GM12878 (cell line): ENCODE results near the gene HTR1A. TPM values are rescaled to one million over a fixed set of nuclear protein-coding genes. Genes with fewer than 3 reads are reported as not detected.
A peak's percentile ranks its signal among the peaks of the same experiment; 100 is the strongest.

Experiments
- BACH1 ChIP-seq: fragments of 450-650 bp; IDR thresholded peaks from 2 replicates; pipeline ENCODE4 v1.6.1; 2017; ENCODE audit warnings: mild to moderate bottlenecking, borderline replicate concordance
- CBX3 ChIP-seq: fragments of 200-600 bp; sonication (generic); IDR thresholded peaks from 2 replicates; pipeline ENCODE4 v1.6.1; 2016; ENCODE audit warnings: low read depth, borderline replicate concordance
- CBX5 ChIP-seq: sonication (generic); IDR thresholded peaks from 2 replicates; pipeline ENCODE4 v1.6.1; 2016; ENCODE audit warnings: low read depth, moderate library complexity, mild to moderate bottlenecking, inconsistent platforms
- DPF2 ChIP-seq: fragments of 450-650 bp; IDR thresholded peaks from 2 replicates; pipeline ENCODE4 v1.6.1; 2017; ENCODE audit warnings: mild to moderate bottlenecking
- EP300 ChIP-seq, 2 experiments: fragments of 150-350 bp in 1 of 2; IDR thresholded peaks; 2 replicates each; pipeline ENCODE4 v1.6.1; 2011 to 2012; ENCODE audit warnings: low read depth in 2 of 2, low read length in 2 of 2, borderline replicate concordance in 1 of 2, improper control_type of control experiment in 1 of 2, inconsistent platforms in 1 of 2; ENCODE audit not compliant: control insufficient read depth in 1 of 2
- FOXM1 ChIP-seq: IDR thresholded peaks from 2 replicates; pipeline ENCODE4 v1.6.1; 2012; ENCODE audit warnings: low read depth, mild to moderate bottlenecking, inconsistent platforms, low read length, moderate library complexity
- MEF2B ChIP-seq: fragments of 450-650 bp; IDR thresholded peaks from 2 replicates; pipeline ENCODE4 v1.6.1; 2018; ENCODE audit warnings: mild to moderate bottlenecking, moderate library complexity; ENCODE audit not compliant: partially characterized antibody, poor library complexity, severe bottlenecking
- POLR2A ChIP-seq: IDR thresholded peaks from 2 replicates; pipeline ENCODE4 v1.6.1; 2011; ENCODE audit warnings: low read depth, mild to moderate bottlenecking, low read length
- POLR2AphosphoS2 ChIP-seq: IDR thresholded peaks from 2 replicates; pipeline ENCODE4 v1.6.1; 2011; ENCODE audit warnings: low read depth, mild to moderate bottlenecking, low read length, improper control_type of control experiment, moderate library complexity
- RAD21 ChIP-seq: IDR thresholded peaks from 2 replicates; pipeline ENCODE4 v1.6.1; 2011; ENCODE audit warnings: mild to moderate bottlenecking, low read depth, low read length, moderate library complexity; ENCODE audit not compliant: insufficient read depth
- RCOR1 ChIP-seq: conservative IDR thresholded peaks from 2 replicates; pipeline ENCODE4 v1.6.1; 2012; ENCODE audit warnings: low read depth, low read length, improper control_type of control experiment
- RUNX3 ChIP-seq: IDR thresholded peaks from 2 replicates; pipeline ENCODE4 v1.6.1; 2012; ENCODE audit warnings: low read length, inconsistent platforms
- TCF12 ChIP-seq: IDR thresholded peaks from 2 replicates; pipeline ENCODE4 v1.6.1; 2011; ENCODE audit warnings: low read depth, mild to moderate bottlenecking, low read length
- TCF7 ChIP-seq: IDR thresholded peaks from 2 replicates; pipeline ENCODE4 v1.6.1; 2014; ENCODE audit warnings: antibody characterized with exemption, borderline replicate concordance
- WRNIP1 ChIP-seq: IDR thresholded peaks from 2 replicates; pipeline ENCODE4 v1.6.1; 2011; ENCODE audit warnings: low read depth, low read length, improper control_type of control experiment, borderline replicate concordance
- ZNF24 ChIP-seq: fragments of 450-650 bp; IDR thresholded peaks from 2 replicates; pipeline ENCODE4 v1.6.1; 2017; ENCODE audit warnings: antibody characterized with exemption, mild to moderate bottlenecking
- polyA plus RNA-seq, 11 experiments: library from polyadenylated mRNA; depleted of rRNA in 4 of 11; unstranded in 6 of 11; stranded (reverse) in 5 of 11; fragments of >200 nt; fragmentation: Nextera tagmentation in 4 of 11; fragmentation: Illumina TruSeq in 1 of 11; extraction: Ambion mirVana in 4 of 11; extraction: Trizol in 1 of 11; gene quantifications; 1 replicate in 1 of 11; 2 replicates in 10 of 11; pipeline versions ENCODE4 v1.2.1 to v1.2.3, GENCODE V29; 2011 to 2016; ENCODE audit warnings: inconsistent platforms in 2 of 11, missing spikeins in 2 of 11, low read depth in 1 of 11
- total RNA-seq, 4 experiments: library from RNA; depleted of rRNA in 3 of 4; stranded (reverse); fragments of >200 nt in 3 of 4; fragmentation: Illumina TruSeq in 1 of 4; extraction: Trizol in 1 of 4; gene quantifications; 2 replicates each; pipeline versions ENCODE4 v1.2.1 to v1.2.3, GENCODE V29; 2013 to 2021
- TF ChIP-seq, protein P1 (sequence below): IDR thresholded peaks from 2 replicates; pipeline ENCODE4 v1.6.1; 2012; ENCODE audit warnings: low read depth, low read length, improper control_type of control experiment
- TF ChIP-seq, protein P2 (sequence below): IDR thresholded peaks from 2 replicates; pipeline ENCODE4 v1.6.1; 2012; ENCODE audit warnings: mild to moderate bottlenecking, low read depth, low read length
- TF ChIP-seq, protein P3 (sequence below), 3 experiments: IDR thresholded peaks in 2 of 3; conservative IDR thresholded peaks in 1 of 3; 2 replicates each; pipeline ENCODE4 v1.5.1; 2011; ENCODE audit warnings: low read depth in 3 of 3, low read length in 3 of 3, mild to moderate bottlenecking in 3 of 3, control low read depth in 2 of 3, moderate library complexity in 2 of 3, inconsistent platforms in 1 of 3, mixed read lengths in 1 of 3; ENCODE audit not compliant: control insufficient read depth in 2 of 3, insufficient read depth in 1 of 3; ENCODE audit errors: extremely low read depth in 1 of 3
- TF ChIP-seq, protein P4 (sequence below): fragments of 450-650 bp; formaldehyde crosslinking; IDR thresholded peaks from 2 replicates; pipeline ENCODE4 v1.4.0; 2020; ENCODE audit warnings: mild to moderate bottlenecking, moderate library complexity

HTR1A gene
- total and polyA plus RNA-seq, 10 of the 15 experiments (the other 5 are each of a cell fraction or from before 2014, with no cell fraction given), result not detected

DNA sequence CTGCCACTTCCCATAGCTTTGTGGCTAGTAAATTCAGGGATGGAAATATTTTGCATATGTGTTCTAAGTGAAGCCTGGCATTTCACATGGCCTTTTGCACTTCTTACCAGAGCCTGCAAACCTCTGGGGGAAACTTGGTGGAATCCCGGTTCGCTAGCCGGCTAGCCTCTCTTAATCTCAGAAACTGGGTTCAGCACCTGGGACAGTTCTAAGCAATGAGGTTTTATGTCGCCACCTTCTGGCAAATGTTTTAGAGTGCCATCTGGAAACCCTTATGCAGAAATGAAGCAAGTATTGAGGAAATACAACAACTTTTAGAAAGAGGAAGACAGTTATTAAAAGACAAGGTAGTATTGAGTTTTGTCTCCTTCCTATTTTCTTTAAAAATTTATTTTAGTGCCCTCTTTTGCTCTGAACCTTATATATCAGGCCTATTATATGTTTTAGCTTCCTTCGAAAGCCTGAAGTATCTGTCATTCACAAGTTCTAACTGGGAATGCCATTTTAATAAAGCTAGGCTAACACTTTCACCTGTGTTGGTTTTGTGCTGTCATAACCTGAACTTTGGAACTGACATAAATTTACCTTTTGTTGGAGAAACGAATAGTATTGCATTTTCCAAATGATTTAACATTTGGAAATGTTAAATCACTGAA is 963 bp upstream of the HTR1A start (continued):
- TF ChIP-seq, protein P1, sequence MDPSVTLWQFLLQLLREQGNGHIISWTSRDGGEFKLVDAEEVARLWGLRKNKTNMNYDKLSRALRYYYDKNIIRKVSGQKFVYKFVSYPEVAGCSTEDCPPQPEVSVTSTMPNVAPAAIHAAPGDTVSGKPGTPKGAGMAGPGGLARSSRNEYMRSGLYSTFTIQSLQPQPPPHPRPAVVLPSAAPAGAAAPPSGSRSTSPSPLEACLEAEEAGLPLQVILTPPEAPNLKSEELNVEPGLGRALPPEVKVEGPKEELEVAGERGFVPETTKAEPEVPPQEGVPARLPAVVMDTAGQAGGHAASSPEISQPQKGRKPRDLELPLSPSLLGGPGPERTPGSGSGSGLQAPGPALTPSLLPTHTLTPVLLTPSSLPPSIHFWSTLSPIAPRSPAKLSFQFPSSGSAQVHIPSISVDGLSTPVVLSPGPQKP, result no peak
- peak; percentile 77 for TF ChIP-seq RUNX3
- TF ChIP-seq FOXM1, result peak; percentile 25; the same call in 1 of the 2 replicates
- no peak for TF ChIP-seq MEF2B
- peak; percentile 77 for TF ChIP-seq RAD21
- TF ChIP-seq, protein P2, sequence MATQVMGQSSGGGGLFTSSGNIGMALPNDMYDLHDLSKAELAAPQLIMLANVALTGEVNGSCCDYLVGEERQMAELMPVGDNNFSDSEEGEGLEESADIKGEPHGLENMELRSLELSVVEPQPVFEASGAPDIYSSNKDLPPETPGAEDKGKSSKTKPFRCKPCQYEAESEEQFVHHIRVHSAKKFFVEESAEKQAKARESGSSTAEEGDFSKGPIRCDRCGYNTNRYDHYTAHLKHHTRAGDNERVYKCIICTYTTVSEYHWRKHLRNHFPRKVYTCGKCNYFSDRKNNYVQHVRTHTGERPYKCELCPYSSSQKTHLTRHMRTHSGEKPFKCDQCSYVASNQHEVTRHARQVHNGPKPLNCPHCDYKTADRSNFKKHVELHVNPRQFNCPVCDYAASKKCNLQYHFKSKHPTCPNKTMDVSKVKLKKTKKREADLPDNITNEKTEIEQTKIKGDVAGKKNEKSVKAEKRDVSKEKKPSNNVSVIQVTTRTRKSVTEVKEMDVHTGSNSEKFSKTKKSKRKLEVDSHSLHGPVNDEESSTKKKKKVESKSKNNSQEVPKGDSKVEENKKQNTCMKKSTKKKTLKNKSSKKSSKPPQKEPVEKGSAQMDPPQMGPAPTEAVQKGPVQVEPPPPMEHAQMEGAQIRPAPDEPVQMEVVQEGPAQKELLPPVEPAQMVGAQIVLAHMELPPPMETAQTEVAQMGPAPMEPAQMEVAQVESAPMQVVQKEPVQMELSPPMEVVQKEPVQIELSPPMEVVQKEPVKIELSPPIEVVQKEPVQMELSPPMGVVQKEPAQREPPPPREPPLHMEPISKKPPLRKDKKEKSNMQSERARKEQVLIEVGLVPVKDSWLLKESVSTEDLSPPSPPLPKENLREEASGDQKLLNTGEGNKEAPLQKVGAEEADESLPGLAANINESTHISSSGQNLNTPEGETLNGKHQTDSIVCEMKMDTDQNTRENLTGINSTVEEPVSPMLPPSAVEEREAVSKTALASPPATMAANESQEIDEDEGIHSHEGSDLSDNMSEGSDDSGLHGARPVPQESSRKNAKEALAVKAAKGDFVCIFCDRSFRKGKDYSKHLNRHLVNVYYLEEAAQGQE, result peak; percentile 99
- no peak for TF ChIP-seq POLR2AphosphoS2
- TF ChIP-seq ZNF24, result no peak
- peak; percentile 92; the same call in 1 of the 2 replicates for TF ChIP-seq RCOR1
- TF ChIP-seq DPF2, result no peak
- 0 out of 4 replicates have a peak, but pooled peaks of 1 of the 2 experiments have one; percentile 16 for TF ChIP-seq EP300 (IDR thresholded peaks at IDR 0.05; ENCODE audit: borderline replicate concordance in 1 of 2, control insufficient read depth in 1 of 2, low read depth in 2 of 2, low read length in 2 of 2)
- no peak for TF ChIP-seq POLR2A
- 0 out of 2 replicates have a peak, but pooled peaks have one; percentile 78 for TF ChIP-seq CBX5
- no peak for TF ChIP-seq TCF7
- TF ChIP-seq BACH1, result no peak
- TF ChIP-seq, protein P3, sequence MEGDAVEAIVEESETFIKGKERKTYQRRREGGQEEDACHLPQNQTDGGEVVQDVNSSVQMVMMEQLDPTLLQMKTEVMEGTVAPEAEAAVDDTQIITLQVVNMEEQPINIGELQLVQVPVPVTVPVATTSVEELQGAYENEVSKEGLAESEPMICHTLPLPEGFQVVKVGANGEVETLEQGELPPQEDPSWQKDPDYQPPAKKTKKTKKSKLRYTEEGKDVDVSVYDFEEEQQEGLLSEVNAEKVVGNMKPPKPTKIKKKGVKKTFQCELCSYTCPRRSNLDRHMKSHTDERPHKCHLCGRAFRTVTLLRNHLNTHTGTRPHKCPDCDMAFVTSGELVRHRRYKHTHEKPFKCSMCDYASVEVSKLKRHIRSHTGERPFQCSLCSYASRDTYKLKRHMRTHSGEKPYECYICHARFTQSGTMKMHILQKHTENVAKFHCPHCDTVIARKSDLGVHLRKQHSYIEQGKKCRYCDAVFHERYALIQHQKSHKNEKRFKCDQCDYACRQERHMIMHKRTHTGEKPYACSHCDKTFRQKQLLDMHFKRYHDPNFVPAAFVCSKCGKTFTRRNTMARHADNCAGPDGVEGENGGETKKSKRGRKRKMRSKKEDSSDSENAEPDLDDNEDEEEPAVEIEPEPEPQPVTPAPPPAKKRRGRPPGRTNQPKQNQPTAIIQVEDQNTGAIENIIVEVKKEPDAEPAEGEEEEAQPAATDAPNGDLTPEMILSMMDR (IDR thresholded peaks at IDR 0.05 in 2 of 3, conservative IDR thresholded peaks at IDR 0.05 in 1 of 3; ENCODE audit: control insufficient read depth in 2 of 3, extremely low read depth in 1 of 3, insufficient read depth in 1 of 3, low read depth in 3 of 3, low read length in 3 of 3), result peak; percentile 66 to 78 (median 69)
- no peak for TF ChIP-seq TCF12
- TF ChIP-seq, protein P4, sequence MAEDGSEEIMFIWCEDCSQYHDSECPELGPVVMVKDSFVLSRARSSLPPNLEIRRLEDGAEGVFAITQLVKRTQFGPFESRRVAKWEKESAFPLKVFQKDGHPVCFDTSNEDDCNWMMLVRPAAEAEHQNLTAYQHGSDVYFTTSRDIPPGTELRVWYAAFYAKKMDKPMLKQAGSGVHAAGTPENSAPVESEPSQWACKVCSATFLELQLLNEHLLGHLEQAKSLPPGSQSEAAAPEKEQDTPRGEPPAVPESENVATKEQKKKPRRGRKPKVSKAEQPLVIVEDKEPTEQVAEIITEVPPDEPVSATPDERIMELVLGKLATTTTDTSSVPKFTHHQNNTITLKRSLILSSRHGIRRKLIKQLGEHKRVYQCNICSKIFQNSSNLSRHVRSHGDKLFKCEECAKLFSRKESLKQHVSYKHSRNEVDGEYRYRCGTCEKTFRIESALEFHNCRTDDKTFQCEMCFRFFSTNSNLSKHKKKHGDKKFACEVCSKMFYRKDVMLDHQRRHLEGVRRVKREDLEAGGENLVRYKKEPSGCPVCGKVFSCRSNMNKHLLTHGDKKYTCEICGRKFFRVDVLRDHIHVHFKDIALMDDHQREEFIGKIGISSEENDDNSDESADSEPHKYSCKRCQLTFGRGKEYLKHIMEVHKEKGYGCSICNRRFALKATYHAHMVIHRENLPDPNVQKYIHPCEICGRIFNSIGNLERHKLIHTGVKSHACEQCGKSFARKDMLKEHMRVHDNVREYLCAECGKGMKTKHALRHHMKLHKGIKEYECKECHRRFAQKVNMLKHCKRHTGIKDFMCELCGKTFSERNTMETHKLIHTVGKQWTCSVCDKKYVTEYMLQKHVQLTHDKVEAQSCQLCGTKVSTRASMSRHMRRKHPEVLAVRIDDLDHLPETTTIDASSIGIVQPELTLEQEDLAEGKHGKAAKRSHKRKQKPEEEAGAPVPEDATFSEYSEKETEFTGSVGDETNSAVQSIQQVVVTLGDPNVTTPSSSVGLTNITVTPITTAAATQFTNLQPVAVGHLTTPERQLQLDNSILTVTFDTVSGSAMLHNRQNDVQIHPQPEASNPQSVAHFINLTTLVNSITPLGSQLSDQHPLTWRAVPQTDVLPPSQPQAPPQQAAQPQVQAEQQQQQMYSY, result no peak
- TF ChIP-seq WRNIP1, result no peak
- TF ChIP-seq CBX3, result no peak
